K562 (cell line): ENCODE measurements around the gene GGA2. TPM values are rescaled to one million over a fixed set of nuclear protein-coding genes. Genes with fewer than 3 reads are reported as not detected.

Experiments
- BHLHE40 ChIP-seq: IDR thresholded peaks from 2 replicates; pipeline ENCODE4 v1.6.1; 2011; ENCODE audit warnings: low read length, improper control_type of control experiment
- DIDO1 ChIP-seq: fragments of 450-650 bp; IDR thresholded peaks from 2 replicates; pipeline ENCODE4 v1.6.1; 2016; ENCODE audit warnings: low read depth, missing biosample characterization, missing genetic modification characterization
- ESRRA ChIP-seq: fragments of 450-650 bp; IDR thresholded peaks from 2 replicates; pipeline ENCODE4 v1.6.1; 2014; ENCODE audit warnings: low read depth, mild to moderate bottlenecking, moderate library complexity, borderline replicate concordance
- HDAC1 ChIP-seq, 2 experiments: fragments of 450-650 bp; IDR thresholded peaks; 2 replicates each; pipeline ENCODE4 v1.6.1; 2016 to 2017; ENCODE audit warnings: inconsistent platforms in 1 of 2, mild to moderate bottlenecking in 1 of 2, moderate library complexity in 1 of 2
- LCOR ChIP-seq: sonication (generic); formaldehyde crosslinking; IDR thresholded peaks from 2 replicates; pipeline ENCODE4 v1.8.0; 2022; ENCODE audit warnings: mild to moderate bottlenecking, missing genetic modification reagents
- NR2C2 ChIP-seq, 2 experiments: fragments of 200-800 bp in 1 of 2; sonication (Bioruptor generic) in 1 of 2; sonication (generic) in 1 of 2; formaldehyde crosslinking in 1 of 2; IDR thresholded peaks; 2 replicates each; pipeline versions ENCODE4 v1.6.1 to v1.8.0; 2016 to 2022; ENCODE audit warnings: mild to moderate bottlenecking in 1 of 2, missing compliant biosample characterization in 1 of 2, missing genetic modification characterization in 1 of 2, missing genetic modification reagents in 1 of 2
- TAF1 ChIP-seq: IDR thresholded peaks from 2 replicates; pipeline ENCODE4 v1.6.1; 2011; ENCODE audit warnings: mild to moderate bottlenecking, low read length, moderate library complexity; ENCODE audit not compliant: insufficient read depth, control insufficient read depth, severe bottlenecking; ENCODE audit errors: extremely low read depth
- TEAD4 ChIP-seq, 2 experiments: sonication (generic) in 1 of 2; formaldehyde crosslinking in 1 of 2; IDR thresholded peaks; 2 replicates each; pipeline versions ENCODE4 v1.6.1 to v1.8.0; 2012 to 2022; ENCODE audit warnings: borderline replicate concordance in 1 of 2, inconsistent platforms in 1 of 2, low read length in 1 of 2, mild to moderate bottlenecking in 1 of 2, missing genetic modification reagents in 1 of 2
- TRIM24 ChIP-seq, 2 experiments: fragments of 450-650 bp; IDR thresholded peaks; 2 replicates each; pipeline ENCODE4 v1.6.1; 2016
- ZFP36 ChIP-seq: fragments of 150-350 bp; IDR thresholded peaks from 2 replicates; pipeline ENCODE4 v1.6.1; 2018; ENCODE audit warnings: low read length, low read depth; ENCODE audit not compliant: partially characterized antibody
- ZNF124 ChIP-seq: sonication (generic); formaldehyde crosslinking; IDR thresholded peaks from 2 replicates; pipeline ENCODE4 v1.8.1; 2022; ENCODE audit warnings: missing genetic modification reagents
- ZNF551 ChIP-seq: fragments of 250-450 bp; sonication (Bioruptor Pico); IDR thresholded peaks from 2 replicates; pipeline ENCODE4 v1.5.0; 2021; ENCODE audit warnings: mild to moderate bottlenecking, moderate library complexity
- polyA plus RNA-seq, 8 experiments: library from polyadenylated mRNA; depleted of rRNA in 4 of 8; stranded (reverse) in 5 of 8; unstranded in 3 of 8; fragments of >200 nt; fragmentation: Nextera tagmentation in 2 of 8; fragmentation: Illumina TruSeq in 1 of 8; extraction: Ambion mirVana in 2 of 8; extraction: Trizol in 1 of 8; gene quantifications; 2 replicates each; pipeline versions ENCODE4 v1.2.1 to v1.2.3, GENCODE V29; 2011 to 2014; ENCODE audit warnings: inconsistent platforms in 1 of 8, missing spikeins in 1 of 8
- total RNA-seq, 7 experiments: library from RNA; depleted of rRNA in 6 of 7; stranded (reverse); fragments of >200 nt in 6 of 7; fragmentation: Illumina TruSeq in 2 of 7; extraction: Trizol in 2 of 7; gene quantifications; 2 replicates each; pipeline versions ENCODE4 v1.2.1 to v1.2.3, GENCODE V29; 2011 to 2021; ENCODE audit warnings: low replicate concordance in 1 of 7

The GGA2 gene
- total and polyA plus RNA-seq, 9 of the 15 experiments (the other 6 are each of a cell fraction or from before 2014, with no cell fraction given), result 11.9 to 133 (median 66.3) TPM

DNA sequence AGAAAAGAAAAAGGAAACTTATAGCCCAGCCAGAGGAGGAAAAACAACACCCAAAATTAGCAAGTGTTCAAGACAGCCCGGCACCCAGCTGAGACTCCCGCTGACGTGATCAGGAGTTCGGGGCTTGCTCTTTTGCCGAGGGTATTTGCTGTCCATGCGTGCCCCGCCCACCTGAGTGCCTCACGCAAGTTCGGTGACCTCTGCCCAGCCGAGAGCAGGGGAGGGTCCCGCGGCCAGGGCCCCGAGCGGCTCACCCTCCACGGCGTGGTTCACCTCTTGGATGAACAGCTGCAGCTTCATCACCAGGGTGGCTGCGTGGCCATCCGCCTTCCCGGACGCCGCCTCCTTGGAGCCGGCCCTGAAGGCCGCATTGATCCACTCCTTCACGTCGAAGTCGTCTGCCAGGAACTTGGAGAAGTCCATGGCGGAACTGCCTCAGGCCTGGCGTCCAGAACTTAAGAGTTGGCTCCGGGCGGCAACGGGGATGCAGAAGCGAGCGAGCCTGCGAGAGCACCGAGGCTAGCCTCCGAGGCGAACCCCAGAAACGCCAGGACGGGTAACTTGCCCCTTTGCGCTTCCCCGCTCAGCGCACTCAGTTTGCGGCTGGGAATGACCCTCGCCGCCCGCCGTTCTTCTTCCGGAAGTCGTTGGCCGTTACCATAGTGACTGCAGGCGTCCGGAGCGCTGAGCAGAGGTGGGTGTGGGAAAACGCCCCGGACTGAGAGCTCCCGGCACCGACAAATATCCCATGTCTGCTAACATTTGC lies 57.5 kb downstream of the GGA2 start, which contains the start of gene COG7 (continued):
- TF ChIP-seq DIDO1 (tag) (0 out of 2 replicates have a peak, but pooled peaks have one; percentile 18), BHLHE40 (no peak), TRIM24 (IDR thresholded peaks at IDR 0.05) (peak in 1 of 2 experiments; percentile 88; a peak in 2 of 4 replicates), ESRRA (peak; percentile 77), NR2C2 (CRISPR knock-in tag; IDR thresholded peaks at IDR 0.05) (no peak; the same call in 1 of the 2 replicates), NR2C2 (tag; IDR thresholded peaks at IDR 0.05) (peak; percentile 92), LCOR (CRISPR knock-in tag) (peak; percentile 47; the same call in 1 of the 2 replicates), ZFP36 (peak; percentile 88), HDAC1 (IDR thresholded peaks at IDR 0.05) (peak; percentile 34 to 96; a peak in 2 of 4 replicates), ZNF551 (CRISPR knock-in tag) (no peak), TEAD4 (IDR thresholded peaks at IDR 0.05; ENCODE audit: low read length) (0 out of 2 replicates have a peak, but pooled peaks have one; percentile 21), TEAD4 (CRISPR knock-in tag; IDR thresholded peaks at IDR 0.05; ENCODE audit: borderline replicate concordance) (no peak), TAF1 (peak; percentile 33), ZNF124 (0 out of 2 replicates have a peak, but pooled peaks have one; percentile 70)
- TF ChIP-seq, all 486 proteins: peak for 128
